A673 (cell line): Measurements from ENCODE around the gene CNTROB.

ENCODE experiments used
- EZH2 ChIP-seq: fragments of 200-600 bp; sonication (generic); IDR thresholded peaks from 2 replicates; pipeline ENCODE4 v1.6.1; 2017; ENCODE audit warnings: borderline replicate concordance, low read depth, mild to moderate bottlenecking, mixed read lengths, antibody characterized with exemption, low read length; ENCODE audit not compliant: poor library complexity, severe bottlenecking
- TF ChIP-seq, protein P1 (sequence below): fragments of 300-800, 200-600 bp; sonication (generic); conservative IDR thresholded peaks from 2 replicates; pipeline ENCODE4 v1.5.1; 2017; ENCODE audit warnings: low read depth, mild to moderate bottlenecking, antibody characterized with exemption, low read length, moderate library complexity, mixed read lengths

DNA sequence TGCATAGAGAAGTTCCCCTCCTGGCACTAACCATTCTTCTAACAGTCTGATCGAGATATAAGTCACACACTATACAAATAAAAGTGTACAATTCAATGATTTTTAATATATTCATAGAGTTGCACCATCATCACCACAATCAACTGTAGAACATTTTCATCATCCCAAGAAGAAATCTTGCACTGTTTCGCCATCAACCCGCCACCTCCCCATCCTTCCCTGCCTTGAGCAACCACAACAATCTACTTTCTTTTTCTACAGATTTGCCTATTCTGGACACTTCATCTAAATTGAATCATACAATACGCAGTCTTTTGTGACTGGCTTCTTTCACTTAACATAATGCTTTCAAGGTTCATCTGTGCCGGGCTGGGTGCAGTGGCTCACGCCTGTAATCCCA lies 37.4 kb downstream of the CNTROB start:
- TF ChIP-seq, protein P1, sequence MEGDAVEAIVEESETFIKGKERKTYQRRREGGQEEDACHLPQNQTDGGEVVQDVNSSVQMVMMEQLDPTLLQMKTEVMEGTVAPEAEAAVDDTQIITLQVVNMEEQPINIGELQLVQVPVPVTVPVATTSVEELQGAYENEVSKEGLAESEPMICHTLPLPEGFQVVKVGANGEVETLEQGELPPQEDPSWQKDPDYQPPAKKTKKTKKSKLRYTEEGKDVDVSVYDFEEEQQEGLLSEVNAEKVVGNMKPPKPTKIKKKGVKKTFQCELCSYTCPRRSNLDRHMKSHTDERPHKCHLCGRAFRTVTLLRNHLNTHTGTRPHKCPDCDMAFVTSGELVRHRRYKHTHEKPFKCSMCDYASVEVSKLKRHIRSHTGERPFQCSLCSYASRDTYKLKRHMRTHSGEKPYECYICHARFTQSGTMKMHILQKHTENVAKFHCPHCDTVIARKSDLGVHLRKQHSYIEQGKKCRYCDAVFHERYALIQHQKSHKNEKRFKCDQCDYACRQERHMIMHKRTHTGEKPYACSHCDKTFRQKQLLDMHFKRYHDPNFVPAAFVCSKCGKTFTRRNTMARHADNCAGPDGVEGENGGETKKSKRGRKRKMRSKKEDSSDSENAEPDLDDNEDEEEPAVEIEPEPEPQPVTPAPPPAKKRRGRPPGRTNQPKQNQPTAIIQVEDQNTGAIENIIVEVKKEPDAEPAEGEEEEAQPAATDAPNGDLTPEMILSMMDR: no peak
- TF ChIP-seq EZH2: no peak
